ENCODE results near the gene TRIM15.

- TF ChIP-seq CTCF (IDR thresholded peaks at IDR 0.05; ENCODE audit: low read depth, low read length) (no peak), POLR2A (IDR thresholded peaks at IDR 0.05; ENCODE audit: extremely low read depth, insufficient read length) (no peak), MAX (IDR thresholded peaks at IDR 0.05; ENCODE audit: low read depth, low read length) (no peak)
These were observed 40.8 kb upstream of the TRIM15 start for GRCh38 chr6:30122515-30122914.

Measured in NB4 (cell line).